CD4-positive, CD25-positive, alpha-beta regulatory T cell (primary cell): Measurements from ENCODE around the gene NEAT1. TPM values are rescaled to one million over a fixed set of nuclear protein-coding genes. Genes with fewer than 3 reads are reported as not detected.
"Not testable (repeated sequence)": the region's sequence is repeated elsewhere in the genome, so short reads cannot be mapped to it uniquely, and the experiment has no call there.

ENCODE experiments used
- ATAC-seq, 2 donors: fragments of 150-1000 bp; cut with Tn5 transposase; one replicate each; pipeline ENCODE4 v1.10.0; 2021; ENCODE audit warnings: low read depth in 2 of 2, moderate number of reproducible peaks in 2 of 2, moderate library complexity in 1 of 2
- DNase-seq, 3 donors: peaks; one replicate each; pipeline versions ENCODE4 v3.0.0 to v3.0.0-alpha.2; 2012 to 2022; ENCODE audit warnings: mixed read lengths in 1 of 3
- H3K27ac ChIP-seq: one replicate; pipeline ENCODE4 v1.7.0; 2013; ENCODE audit warnings: mild to moderate bottlenecking, low read length; ENCODE audit not compliant: insufficient read depth, poor library complexity, severe bottlenecking
- H3K27me3 ChIP-seq: one replicate; pipeline ENCODE4 v1.7.0; 2013; ENCODE audit warnings: low read length; ENCODE audit not compliant: control insufficient read depth, insufficient read depth
- H3K36me3 ChIP-seq: one replicate; pipeline ENCODE4 v1.7.0; 2013; ENCODE audit warnings: mild to moderate bottlenecking, low read length, moderate library complexity; ENCODE audit not compliant: control insufficient read depth, insufficient read depth
- H3K4me1 ChIP-seq: 2 replicates; pipeline ENCODE4 v1.7.0; 2013; ENCODE audit warnings: mild to moderate bottlenecking, low read length; ENCODE audit not compliant: insufficient read depth, control insufficient read depth, poor library complexity, severe bottlenecking
- H3K4me3 ChIP-seq: one replicate; pipeline ENCODE4 v1.7.0; 2013; ENCODE audit warnings: low read depth, mild to moderate bottlenecking, low read length, moderate library complexity
- H3K9me3 ChIP-seq, 2 experiments: 1 replicate in 1 of 2; 2 replicates in 1 of 2; pipeline ENCODE4 v1.7.0; 2013; ENCODE audit warnings: low read length in 2 of 2, mild to moderate bottlenecking in 1 of 2, moderate library complexity in 1 of 2; ENCODE audit not compliant: control insufficient read depth in 2 of 2
- H3K27ac Mint-ChIP-seq, 3 donors: one replicate each; pipeline ENCODE4 v1.8.0; 2020 to 2022; ENCODE audit warnings: mild to moderate bottlenecking in 3 of 3, mixed read lengths in 3 of 3, moderate library complexity in 2 of 3
- H3K27me3 Mint-ChIP-seq: one replicate; pipeline ENCODE4 v1.8.0; 2022; ENCODE audit warnings: mild to moderate bottlenecking, mixed read lengths
- H3K36me3 Mint-ChIP-seq: one replicate; pipeline ENCODE4 v1.8.0; 2020; ENCODE audit warnings: mixed read lengths
- H3K4me1 Mint-ChIP-seq, 4 donors: one replicate each; pipeline ENCODE4 v1.8.0; 2020 to 2022; ENCODE audit warnings: mixed read lengths in 4 of 4, mild to moderate bottlenecking in 1 of 4
- H3K4me3 Mint-ChIP-seq, 4 donors: one replicate each; pipeline ENCODE4 v1.8.0; 2020 to 2022; ENCODE audit warnings: mild to moderate bottlenecking in 4 of 4, mixed read lengths in 4 of 4, moderate library complexity in 3 of 4
- H3K9me3 Mint-ChIP-seq, 7 donors: one replicate each; pipeline ENCODE4 v1.8.0; 2020 to 2022; ENCODE audit warnings: mixed read lengths in 7 of 7, mild to moderate bottlenecking in 3 of 7, moderate library complexity in 2 of 7
- polyA plus RNA-seq, 4 donors: library from polyadenylated mRNA; unstranded; fragments of 300-500 nt; fragmentation: Illumina TruSeq; gene quantifications; one replicate each; pipeline ENCODE4 v1.2.3, GENCODE V29; 2021
- total RNA-seq: library from RNA; stranded (reverse); gene quantifications from one replicate; pipeline ENCODE4 v1.2.3, GENCODE V29; 2022

NEAT1 gene
- total and polyA plus RNA-seq, 5 donors from 2014 or later = 1.4 to 890 (median 2.1) TPM

DNA sequence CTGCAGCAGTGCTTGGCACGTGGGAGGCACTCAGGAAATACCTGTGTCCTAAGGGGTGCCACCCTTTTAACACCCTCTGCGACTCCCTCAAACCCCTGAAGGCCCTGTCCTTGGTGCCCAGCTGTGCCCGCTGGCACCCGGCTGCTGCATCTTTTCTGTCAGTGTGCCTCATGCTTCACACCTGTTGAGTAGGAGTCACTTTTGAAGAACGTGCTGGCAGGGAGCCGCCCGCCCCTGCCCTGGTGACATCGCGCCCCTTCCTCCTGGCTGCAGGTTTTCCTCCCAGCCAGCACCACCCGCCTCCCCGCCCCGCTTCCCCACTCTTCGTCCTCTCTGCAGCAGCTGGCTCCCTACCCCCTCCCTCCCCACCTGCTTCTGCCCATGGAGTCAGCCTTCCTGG, 18.4 kb upstream of the NEAT1 start:
- Mint-ChIP-seq H3K4me3 (no peak overlapping the region), H3K4me1 (peaks cover 0 to 9% (median 5%) of the 10 kb centered on the region in 4 donors), H3K9me3 (no peaks in the 10 kb centered on the region), H3K27me3 (no peaks in the 10 kb centered on the region), H3K36me3 (peaks cover 16% of the 10 kb centered on the region), H3K27ac (peak overlapping the region in 1 of 3 donors; percentile 14)
- H3K9me3 ChIP-seq = no peaks in the 10 kb centered on the region
- H3K4me1 ChIP-seq = no peaks in the 10 kb centered on the region
- no peak overlapping the region for H3K4me3 ChIP-seq
- no peaks in the 10 kb centered on the region for H3K27me3 ChIP-seq
- DNase-seq (no peak), ATAC-seq (no peak)
- H3K27ac ChIP-seq = no peak overlapping the region
- H3K36me3 ChIP-seq = peaks cover 65% of the 10 kb centered on the region

DNA sequence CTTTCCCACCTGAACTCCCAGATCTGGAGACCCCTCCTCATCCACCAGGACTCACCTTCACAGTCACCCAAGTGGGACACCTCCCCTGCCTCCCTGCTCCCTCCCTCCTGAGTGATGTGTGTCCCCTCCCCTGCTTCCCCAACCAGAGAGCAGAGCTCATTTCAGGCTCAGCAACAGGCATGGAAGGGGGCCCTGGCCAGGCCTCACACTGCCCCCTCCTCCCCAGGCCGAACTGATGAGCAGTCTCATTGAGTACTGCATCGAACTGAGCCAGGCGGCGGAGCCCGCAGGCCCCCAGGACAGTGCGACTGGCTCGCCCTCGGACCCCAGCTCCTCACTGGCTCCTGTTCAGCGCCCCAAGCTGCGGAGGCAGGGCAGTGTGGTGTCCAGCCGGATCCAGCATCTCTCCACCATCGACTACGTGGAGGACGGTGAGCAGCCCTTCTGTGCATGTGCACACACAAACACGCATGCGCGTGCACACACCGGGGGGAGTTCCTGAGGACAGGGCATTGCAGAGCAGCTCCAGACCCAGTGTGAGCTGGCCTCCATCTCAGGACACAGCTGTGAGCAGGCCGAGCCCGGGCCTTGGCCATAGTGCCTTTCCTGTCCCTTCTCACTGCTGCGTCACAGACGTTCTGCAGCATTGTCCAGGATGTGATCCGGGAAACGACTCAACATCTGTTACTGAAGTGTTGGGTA, 17.8 kb upstream of the NEAT1 start:
- H3K4me1 Mint-ChIP-seq = peaks cover 0 to 9% (median 4%) of the 10 kb centered on the region in 4 donors
- peaks cover 16% of the 10 kb centered on the region for H3K36me3 Mint-ChIP-seq
- no peaks in the 10 kb centered on the region for H3K27me3 Mint-ChIP-seq
- no peaks in the 10 kb centered on the region for H3K9me3 ChIP-seq
- no peaks in the 10 kb centered on the region for H3K9me3 Mint-ChIP-seq
- peak overlapping the region in 1 of 3 donors; percentile 14 for H3K27ac Mint-ChIP-seq
- H3K27me3 ChIP-seq = no peaks in the 10 kb centered on the region
- no peak overlapping the region for H3K4me3 ChIP-seq
- DNase-seq (no peak), ATAC-seq (no peak)
- H3K36me3 ChIP-seq = peaks cover 70% of the 10 kb centered on the region
- no peak overlapping the region for H3K4me3 Mint-ChIP-seq
- H3K27ac ChIP-seq = no peak overlapping the region
- no peaks in the 10 kb centered on the region for H3K4me1 ChIP-seq

GRCh38 chr11:65410936-65411680, 11.5 kb upstream of the NEAT1 start:
- Histone ChIP-seq H3K27ac (no peak overlapping the region), H3K27me3 (no peaks in the 10 kb centered on the region), H3K9me3 (no peaks in the 10 kb centered on the region), H3K4me1 (peaks cover 5% of the 10 kb centered on the region), H3K36me3 (peaks cover 45% of the 10 kb centered on the region), H3K4me3 (no peak overlapping the region)
- Mint-ChIP-seq H3K36me3 (peaks cover 7% of the 10 kb centered on the region), H3K27ac (no peak overlapping the region), H3K27me3 (no peaks in the 10 kb centered on the region), H3K4me3 (no peak overlapping the region), H3K9me3 (no peaks in the 10 kb centered on the region), H3K4me1 (peaks cover 0 to 7% (median 3%) of the 10 kb centered on the region in 4 donors)
- ATAC-seq (no peak), DNase-seq (no peak)

DNA sequence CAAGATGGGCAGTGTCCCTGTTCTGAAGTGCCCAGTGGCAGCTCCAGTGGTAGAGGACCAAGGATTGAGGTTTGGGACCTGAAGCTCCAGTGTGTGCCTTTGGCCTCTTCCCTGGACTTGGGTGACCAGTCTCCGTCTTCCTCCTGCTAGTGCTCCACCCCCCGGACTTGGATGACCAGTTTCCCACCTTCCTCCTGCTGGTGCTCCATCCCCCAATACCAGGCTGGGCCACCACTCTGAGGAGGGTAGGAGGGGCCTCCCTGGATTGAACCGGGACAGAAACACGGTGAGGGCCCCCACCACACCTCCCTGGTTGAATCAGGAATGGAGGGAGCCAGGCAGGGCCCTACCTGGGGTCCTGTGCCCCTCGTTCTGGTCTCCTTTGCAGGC, 10.9 kb upstream of the NEAT1 start:
- Mint-ChIP-seq H3K4me1 (peaks cover 0 to 12% (median 3%) of the 10 kb centered on the region in 4 donors), H3K27ac (no peak overlapping the region)

DNA sequence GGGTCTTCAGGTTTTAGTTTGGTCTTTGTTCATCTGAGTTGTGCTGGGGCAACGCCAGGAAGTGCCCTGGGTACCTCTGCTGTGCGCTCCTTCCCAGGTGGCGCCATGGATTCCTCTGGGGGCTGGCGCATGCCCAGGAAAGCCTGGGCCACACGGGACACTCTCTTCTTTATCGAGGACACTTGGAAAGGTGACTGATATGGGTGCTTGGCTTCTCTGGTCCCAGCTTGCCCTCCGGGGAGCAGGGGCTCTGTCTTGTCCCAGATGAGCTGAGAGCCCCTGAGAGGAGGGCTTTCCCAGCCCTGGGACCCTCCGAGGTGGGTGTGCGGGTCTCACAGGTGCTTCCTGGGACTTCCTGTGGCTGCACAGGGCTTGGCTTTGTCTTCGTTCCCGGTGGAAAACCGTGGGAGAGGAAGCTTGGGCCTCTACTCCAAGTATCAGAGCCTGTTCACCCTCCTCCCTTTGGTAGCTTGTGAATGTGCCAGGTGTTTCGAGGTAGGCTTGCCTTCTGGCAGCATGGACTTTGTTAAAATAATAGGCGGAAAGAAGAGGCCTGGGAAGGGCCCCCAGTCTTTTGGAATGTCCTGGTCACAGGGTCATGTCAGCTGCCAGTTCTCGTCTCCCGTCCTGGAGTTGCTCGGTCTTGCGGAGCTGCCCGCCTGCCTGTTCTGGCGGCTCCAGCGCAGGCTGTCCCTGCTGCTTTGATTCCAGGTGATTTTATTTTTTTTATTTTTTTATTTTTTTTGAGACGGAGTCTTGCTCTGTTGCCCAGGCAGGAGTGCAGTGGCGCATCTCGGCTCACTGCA, 10.1 kb upstream of the NEAT1 start:
- ATAC-seq (no peak), DNase-seq (no peak)
- Histone ChIP-seq H3K36me3 (peaks cover 39% of the 10 kb centered on the region), H3K27ac (no peak overlapping the region), H3K9me3 (no peaks in the 10 kb centered on the region), H3K4me3 (no peak overlapping the region), H3K27me3 (no peaks in the 10 kb centered on the region), H3K4me1 (peaks cover 19% of the 10 kb centered on the region)
- H3K9me3 Mint-ChIP-seq = no peaks in the 10 kb centered on the region
- H3K27ac Mint-ChIP-seq = no peak overlapping the region
- peaks cover 0 to 20% (median 8%) of the 10 kb centered on the region in 4 donors for H3K4me1 Mint-ChIP-seq
- H3K36me3 Mint-ChIP-seq = peaks cover 7% of the 10 kb centered on the region
- H3K4me3 Mint-ChIP-seq = no peak overlapping the region
- no peaks in the 10 kb centered on the region for H3K27me3 Mint-ChIP-seq

More for the DNA sequence above, 10.9 kb upstream of the NEAT1 start:
- H3K9me3 ChIP-seq = no peaks in the 10 kb centered on the region
- peaks cover 7% of the 10 kb centered on the region for H3K36me3 Mint-ChIP-seq
- no peak overlapping the region for H3K4me3 ChIP-seq
- no peak overlapping the region for H3K4me3 Mint-ChIP-seq
- peaks cover 11% of the 10 kb centered on the region for H3K4me1 ChIP-seq
- ATAC-seq = no peak
- no peaks in the 10 kb centered on the region for H3K27me3 ChIP-seq
- peaks cover 43% of the 10 kb centered on the region for H3K36me3 ChIP-seq
- no peaks in the 10 kb centered on the region for H3K9me3 Mint-ChIP-seq
- DNase-seq = no peak
- no peaks in the 10 kb centered on the region for H3K27me3 Mint-ChIP-seq
- no peak overlapping the region for H3K27ac ChIP-seq

GRCh38 chr11:65413077-65413664, 9.4 kb upstream of the NEAT1 start:
- peaks cover 26% of the 10 kb centered on the region for H3K4me1 ChIP-seq
- H3K4me3 Mint-ChIP-seq, H3K27ac Mint-ChIP-seq, DNase-seq, H3K9me3 ChIP-seq, H3K36me3 Mint-ChIP-seq, H3K27ac ChIP-seq, H3K27me3 ChIP-seq, H3K4me3 ChIP-seq, ATAC-seq, H3K27me3 Mint-ChIP-seq, H3K9me3 Mint-ChIP-seq: not testable (repeated sequence)
- peaks cover 0 to 26% (median 13%) of the 10 kb centered on the region in 4 donors for H3K4me1 Mint-ChIP-seq
- H3K36me3 ChIP-seq = peaks cover 36% of the 10 kb centered on the region

DNA sequence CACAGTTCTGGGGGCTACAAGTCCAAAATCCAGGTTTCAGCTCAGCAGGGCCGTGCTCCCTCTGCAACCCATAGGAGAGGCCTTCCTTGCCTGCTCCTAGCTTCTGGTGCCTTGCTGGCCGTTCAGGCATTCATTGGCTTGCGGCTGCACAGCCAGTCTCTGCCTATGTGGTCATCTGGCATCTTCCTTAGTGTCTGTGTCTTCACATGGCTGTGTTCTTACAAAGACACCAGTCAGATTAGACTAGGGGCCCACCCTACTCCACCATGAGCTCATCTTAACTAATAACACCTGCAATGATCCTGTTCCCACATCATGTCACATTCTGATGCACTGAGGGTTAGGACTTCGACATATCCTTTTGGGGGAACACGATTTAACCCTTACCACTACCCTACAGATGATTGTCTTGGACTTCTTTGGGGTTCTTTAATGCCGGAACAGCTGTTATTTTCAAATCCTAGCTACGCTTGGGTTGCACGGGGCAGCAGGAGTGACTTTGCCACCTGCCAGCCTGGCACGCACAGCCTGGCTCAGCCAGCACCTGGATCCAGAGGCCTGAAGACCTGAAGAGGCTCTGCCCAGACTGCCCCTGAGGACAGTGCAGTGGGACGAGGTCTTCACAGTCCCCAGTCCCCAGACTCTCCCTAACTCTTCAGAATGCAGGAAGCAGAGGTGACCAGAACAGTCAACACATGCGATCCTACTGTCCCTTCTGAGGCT, 7.7 kb upstream of the NEAT1 start:
- DNase-seq (no peak), ATAC-seq (no peak)
- H3K36me3 ChIP-seq = peaks cover 18% of the 10 kb centered on the region
- Mint-ChIP-seq H3K4me1 (peaks cover 4 to 43% (median 23%) of the 10 kb centered on the region in 4 donors), H3K9me3 (peaks cover 0 to 2% (median 0%) of the 10 kb centered on the region in 7 donors), H3K36me3 (peaks cover 4% of the 10 kb centered on the region), H3K27me3 (no peaks in the 10 kb centered on the region), H3K4me3 (peak overlapping the region in 3 of 4 donors; percentile 14 to 71 (median 32)), H3K27ac (peak overlapping the region in 1 of 3 donors; percentile 32)
- no peaks in the 10 kb centered on the region for H3K27me3 ChIP-seq
- no peak overlapping the region for H3K4me3 ChIP-seq
- no peak overlapping the region for H3K27ac ChIP-seq
- H3K4me1 ChIP-seq = peaks cover 44% of the 10 kb centered on the region
- no peaks in the 10 kb centered on the region for H3K9me3 ChIP-seq
